ENCODE measurements around the gene HIF3A.

GRCh38 chr19:46341937-46342336, 45.1 kb downstream of the HIF3A start:
- no peak for TF ChIP-seq CTCF (conservative IDR thresholded peaks at IDR 0.05; ENCODE audit: low read depth, low read length)
- no peak for TF ChIP-seq RFX5 (IDR thresholded peaks at IDR 0.05; ENCODE audit: low read depth, low read length)
- no peak for TF ChIP-seq POLR2A (IDR thresholded peaks at IDR 0.05; ENCODE audit: low read depth, low read length)
- no peak for TF ChIP-seq ELK1 (IDR thresholded peaks at IDR 0.05; ENCODE audit: borderline replicate concordance, low read depth, low read length)
- TF ChIP-seq CHD1 (IDR thresholded peaks at IDR 0.05; ENCODE audit: low read depth, low read length) = no peak
- no peak for TF ChIP-seq USF2 (IDR thresholded peaks at IDR 0.05; ENCODE audit: low read depth, low read length)
- TF ChIP-seq RAD21 (IDR thresholded peaks at IDR 0.05; ENCODE audit: low read length) = no peak
- TF ChIP-seq CEBPB (IDR thresholded peaks at IDR 0.05; ENCODE audit: low read depth, low read length) = no peak
- TF ChIP-seq BHLHE40 (IDR thresholded peaks at IDR 0.05; ENCODE audit: low read depth, low read length) = no peak
- no peak for TF ChIP-seq SMC3 (IDR thresholded peaks at IDR 0.05; ENCODE audit: low read depth, low read length)
- no peak for TF ChIP-seq MAFK (IDR thresholded peaks at IDR 0.05; ENCODE audit: low read depth, low read length)
- TF ChIP-seq MXI1 (IDR thresholded peaks at IDR 0.05; ENCODE audit: borderline replicate concordance, low read depth, low read length) = no peak
- no peak for TF ChIP-seq RCOR1 (IDR thresholded peaks at IDR 0.05; ENCODE audit: insufficient replicate concordance, low read length)
- no peak for TF ChIP-seq FOS (IDR thresholded peaks at IDR 0.05; ENCODE audit: low read depth, low read length)
